Neural progenitor cell (in vitro differentiated cells): Measurements from ENCODE around the gene ATP5F1E.

Experiments
- CTCF ChIP-seq: fragments of 200-600 bp; sonication (generic); IDR thresholded peaks from 2 replicates; pipeline ENCODE4 v1.5.1; 2017; ENCODE audit warnings: antibody characterized with exemption, mild to moderate bottlenecking
- EZH2 ChIP-seq: fragments of 200-600 bp; sonication (generic); IDR thresholded peaks from 2 replicates; pipeline ENCODE4 v1.6.1; 2017; ENCODE audit warnings: antibody characterized with exemption, mild to moderate bottlenecking, moderate library complexity
- EZH2phosphoT487 ChIP-seq: fragments of 200-600 bp; sonication (generic); IDR thresholded peaks from 2 replicates; pipeline ENCODE4 v1.6.1; 2017; ENCODE audit warnings: antibody characterized with exemption

GRCh38 chr20:58995461-58996225, 36.5 kb downstream of the ATP5F1E start:
- no peak for TF ChIP-seq CTCF
- TF ChIP-seq EZH2: no peak
- TF ChIP-seq EZH2phosphoT487: no peak
